GM18951 (cell line): ENCODE measurements around the gene VPREB3.

Experiments used
- POLR2A ChIP-seq: IDR thresholded peaks from 4 replicates; pipeline ENCODE4 v1.6.1; 2011; ENCODE audit warnings: mild to moderate bottlenecking; ENCODE audit not compliant: insufficient read length, insufficient read depth; ENCODE audit errors: extremely low read depth
- in situ Hi-C: fragments of 300-500 bp; cut with MboI; formaldehyde crosslinking; loops from one replicate; pipeline ENCODE4 v1.12.0; 2022; ENCODE audit warnings: low sequenced_read_pairs, mixed read lengths, inconsistent platforms; ENCODE audit not compliant: unreplicated experiment

The VPREB3 gene

DNA sequence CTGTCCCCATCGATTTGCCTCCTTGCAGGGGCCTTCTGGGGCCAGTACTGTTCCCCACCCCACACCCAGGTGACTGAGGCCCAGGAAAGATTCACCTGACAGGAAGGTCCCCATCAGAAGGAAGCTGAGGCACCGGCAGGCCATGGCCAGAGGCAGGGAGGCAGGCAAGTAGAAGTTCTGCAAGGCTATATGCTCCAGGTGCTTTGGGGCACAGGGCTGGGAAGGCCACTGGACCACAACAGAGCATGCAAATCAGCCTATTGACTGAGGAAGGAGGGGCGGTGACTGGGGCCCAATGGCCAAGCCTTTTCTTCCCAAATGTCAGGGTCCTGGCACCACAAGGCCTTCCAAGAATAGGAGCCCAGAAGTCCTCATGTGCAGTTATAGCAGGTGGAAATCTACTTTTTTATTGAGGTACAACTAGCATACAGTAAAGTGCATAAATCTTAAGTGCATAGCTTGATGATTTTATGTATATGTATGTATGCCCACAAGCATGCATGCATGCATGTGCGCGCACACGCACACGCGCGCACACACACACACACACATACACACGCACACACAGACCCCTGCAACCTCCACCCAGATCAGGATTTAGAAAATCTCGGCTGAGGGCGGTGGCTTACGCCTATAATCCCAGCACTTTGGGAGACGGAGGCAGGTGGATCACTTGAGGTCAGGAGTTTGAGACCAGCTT lies at the start of gene VPREB3:
Gene VPREB3 (minus strand): TSS at position 206 of the 700 bp plus-strand sequence. CDS start 62 bp downstream, at position 144.
- in situ Hi-C loops = no loop called here
- no peak for TF ChIP-seq POLR2A

DNA sequence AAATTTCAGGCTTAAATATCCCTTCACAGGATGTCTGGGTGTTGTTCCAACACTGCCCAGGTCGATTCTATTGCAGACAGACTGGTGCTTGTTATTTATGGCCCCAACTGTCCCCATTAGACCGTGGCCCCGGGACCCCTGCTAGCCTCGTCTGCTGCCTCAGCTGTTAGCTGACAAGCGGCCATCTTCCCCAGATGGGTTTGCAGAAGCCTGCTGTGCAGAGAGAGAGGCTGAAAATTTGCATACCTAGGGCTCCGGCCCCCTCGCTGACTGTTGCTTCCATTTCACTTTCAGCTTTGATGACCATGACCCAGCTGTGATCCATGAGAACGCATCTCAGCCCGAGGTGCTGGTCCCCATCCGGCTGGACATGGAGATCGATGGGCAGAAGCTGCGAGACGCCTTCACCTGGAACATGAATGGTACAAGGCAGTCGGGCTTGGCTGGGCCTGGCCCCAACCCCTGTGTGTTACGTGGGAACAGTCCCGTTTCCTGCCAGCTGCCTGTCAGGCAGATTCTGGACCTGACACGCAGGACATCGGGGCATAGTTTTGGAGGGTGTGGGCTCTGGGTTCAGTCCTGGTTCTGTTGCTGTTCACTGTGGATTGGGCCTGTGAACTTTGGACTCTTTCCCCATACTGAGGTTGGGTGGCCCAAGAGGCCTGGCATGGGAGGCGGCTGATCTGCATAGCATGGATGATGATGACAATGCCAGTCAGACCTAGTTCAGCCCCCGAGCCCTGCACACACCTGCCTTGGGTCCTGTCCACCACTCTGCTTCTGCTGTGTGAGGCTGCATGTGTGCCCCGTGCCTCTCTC lies 49.0 kb upstream of the VPREB3 start:
- in situ Hi-C loops = no loop called here
- TF ChIP-seq POLR2A = peak; percentile 55

GRCh38 chr22:23801886-23802377 lies 47.7 kb upstream of the VPREB3 start:
- in situ Hi-C loops = no loop called here
- no peak for TF ChIP-seq POLR2A

- no peak for TF ChIP-seq POLR2A
- in situ Hi-C loops = no loop called here
Observed at GRCh38 chr22:23801238-23801821, 47.1 kb upstream of the VPREB3 start.

GRCh38 chr22:23800297-23801237 lies 46.3 kb upstream of the VPREB3 start:
- TF ChIP-seq POLR2A = no peak
- in situ Hi-C loops = no loop called here

GRCh38 chr22:23796461-23796860 lies 42.2 kb upstream of the VPREB3 start:
- TF ChIP-seq POLR2A = no peak
- in situ Hi-C loops = no loop called here

GRCh38 chr22:23793326-23793725 lies 39.1 kb upstream of the VPREB3 start:
- no peak for TF ChIP-seq POLR2A
- in situ Hi-C loops = no loop called here

DNA sequence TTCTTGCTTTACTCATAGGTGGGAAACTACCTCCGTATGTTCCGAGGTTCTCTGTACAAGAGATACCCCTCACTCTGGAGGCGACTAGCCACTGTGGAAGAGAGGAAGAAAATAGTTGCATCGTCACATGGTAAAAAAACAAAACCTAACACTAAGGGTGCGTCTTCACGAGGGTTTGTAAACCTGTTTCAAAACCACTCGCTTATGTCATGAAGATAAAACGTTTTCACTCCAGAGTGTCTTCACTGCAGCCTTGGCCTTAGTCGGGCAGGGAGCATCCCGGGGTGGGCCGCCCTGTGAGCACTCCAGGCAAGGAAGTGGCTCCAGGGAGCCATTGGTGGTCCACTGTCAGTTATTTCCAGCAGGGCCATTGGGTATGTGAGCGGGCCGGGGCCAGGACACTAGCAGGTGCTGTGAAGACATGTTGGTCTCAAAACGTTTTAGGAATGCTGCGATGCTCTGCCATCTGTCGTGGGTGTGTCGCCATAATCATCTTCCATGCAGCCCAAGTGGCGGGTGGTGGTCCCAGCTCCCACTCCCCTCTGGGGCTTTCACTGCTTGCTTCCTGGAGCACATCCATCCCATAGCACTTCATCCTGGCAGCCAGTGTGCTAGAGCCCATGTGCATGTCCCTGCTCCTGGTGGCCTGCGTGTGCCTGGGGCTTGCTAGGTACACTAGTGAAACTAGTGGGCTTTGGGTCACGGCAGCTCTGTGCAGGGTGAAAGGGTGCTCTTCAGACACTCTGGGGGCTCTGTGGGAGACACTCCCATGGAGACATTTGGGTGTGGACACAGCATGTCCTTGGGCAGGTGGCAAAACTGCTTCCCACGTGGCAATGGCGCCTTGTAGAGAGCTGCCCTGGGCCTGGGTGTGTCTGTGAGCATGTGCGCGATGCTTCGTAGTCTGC lies 37.8 kb upstream of the VPREB3 start:
- no peak for TF ChIP-seq POLR2A
- in situ Hi-C loops = no loop called here

- in situ Hi-C loops = no loop called here
- TF ChIP-seq POLR2A = no peak
Observed at GRCh38 chr22:23790819-23791737, 36.9 kb upstream of the VPREB3 start.

DNA sequence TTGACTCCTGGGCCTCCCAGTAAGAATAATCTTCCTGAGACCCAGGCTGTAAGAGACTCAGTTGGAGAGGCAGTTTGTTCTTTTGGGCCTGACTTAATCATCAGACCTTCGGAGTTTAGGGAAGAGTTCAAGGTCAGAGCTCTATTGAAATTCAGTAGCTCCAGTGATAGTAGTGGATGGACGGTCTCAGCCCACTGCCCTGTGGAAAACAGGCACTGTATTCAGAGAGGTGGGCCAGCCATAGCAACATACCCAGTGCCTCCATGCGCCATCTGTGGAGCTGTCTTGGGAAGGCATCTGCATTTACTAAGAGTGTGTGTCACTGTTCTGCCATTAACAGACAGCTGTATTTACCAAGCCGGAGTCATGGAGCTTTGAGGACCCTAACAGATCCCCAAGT lies 35.4 kb upstream of the VPREB3 start:
- in situ Hi-C loops = no loop called here
- TF ChIP-seq POLR2A = no peak

GRCh38 chr22:23789121-23789520 lies 34.9 kb upstream of the VPREB3 start:
- in situ Hi-C loops = no loop called here

More at GRCh38 chr22:23789121-23789520, 34.9 kb upstream of the VPREB3 start:
- no peak for TF ChIP-seq POLR2A
